GM12864 (cell line): ENCODE measurements around the gene SLC16A10.
"Not testable (repeated sequence)": the region's sequence is repeated elsewhere in the genome, so short reads cannot be mapped to it uniquely, and the experiment has no call there.

Experiments
- DNase-seq: peaks from one replicate; pipeline ENCODE4 v3.0.0-alpha.2; 2011; ENCODE audit warnings: low read depth
- H3K4me3 ChIP-seq: 2 replicates; pipeline ENCODE4 v1.5.1; 2011; ENCODE audit warnings: mild to moderate bottlenecking, low read depth, low read length, control low read depth
- TF ChIP-seq, protein P1 (sequence below): IDR thresholded peaks from 2 replicates; pipeline ENCODE4 v1.5.1; 2011; ENCODE audit warnings: low read depth, mild to moderate bottlenecking, moderate library complexity, low read length, control low read depth, inconsistent platforms; ENCODE audit errors: missing control alignments

Gene SLC16A10

GRCh38 chr6:111201244-111201554 lies 113.9 kb downstream of the SLC16A10 start:
- TF ChIP-seq, protein P1, sequence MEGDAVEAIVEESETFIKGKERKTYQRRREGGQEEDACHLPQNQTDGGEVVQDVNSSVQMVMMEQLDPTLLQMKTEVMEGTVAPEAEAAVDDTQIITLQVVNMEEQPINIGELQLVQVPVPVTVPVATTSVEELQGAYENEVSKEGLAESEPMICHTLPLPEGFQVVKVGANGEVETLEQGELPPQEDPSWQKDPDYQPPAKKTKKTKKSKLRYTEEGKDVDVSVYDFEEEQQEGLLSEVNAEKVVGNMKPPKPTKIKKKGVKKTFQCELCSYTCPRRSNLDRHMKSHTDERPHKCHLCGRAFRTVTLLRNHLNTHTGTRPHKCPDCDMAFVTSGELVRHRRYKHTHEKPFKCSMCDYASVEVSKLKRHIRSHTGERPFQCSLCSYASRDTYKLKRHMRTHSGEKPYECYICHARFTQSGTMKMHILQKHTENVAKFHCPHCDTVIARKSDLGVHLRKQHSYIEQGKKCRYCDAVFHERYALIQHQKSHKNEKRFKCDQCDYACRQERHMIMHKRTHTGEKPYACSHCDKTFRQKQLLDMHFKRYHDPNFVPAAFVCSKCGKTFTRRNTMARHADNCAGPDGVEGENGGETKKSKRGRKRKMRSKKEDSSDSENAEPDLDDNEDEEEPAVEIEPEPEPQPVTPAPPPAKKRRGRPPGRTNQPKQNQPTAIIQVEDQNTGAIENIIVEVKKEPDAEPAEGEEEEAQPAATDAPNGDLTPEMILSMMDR = no peak
- no peak overlapping the region for H3K4me3 ChIP-seq
- no peak for DNase-seq

GRCh38 chr6:111201764-111202163 lies 114.5 kb downstream of the SLC16A10 start:
- no peak overlapping the region for H3K4me3 ChIP-seq
- no peak for DNase-seq
- TF ChIP-seq, protein P1 = no peak

GRCh38 chr6:111203539-111203938 lies 116.2 kb downstream of the SLC16A10 start:
- not testable (repeated sequence) for H3K4me3 ChIP-seq, DNase-seq

- DNase-seq = no peak
- TF ChIP-seq, protein P1 = no peak
- no peak overlapping the region for H3K4me3 ChIP-seq
These were observed 117.0 kb downstream of the SLC16A10 start for GRCh38 chr6:111204305-111204704.

- TF ChIP-seq, protein P1 = no peak
- DNase-seq = no peak
These were observed 117.6 kb downstream of the SLC16A10 start for GRCh38 chr6:111204881-111205280.

DNA sequence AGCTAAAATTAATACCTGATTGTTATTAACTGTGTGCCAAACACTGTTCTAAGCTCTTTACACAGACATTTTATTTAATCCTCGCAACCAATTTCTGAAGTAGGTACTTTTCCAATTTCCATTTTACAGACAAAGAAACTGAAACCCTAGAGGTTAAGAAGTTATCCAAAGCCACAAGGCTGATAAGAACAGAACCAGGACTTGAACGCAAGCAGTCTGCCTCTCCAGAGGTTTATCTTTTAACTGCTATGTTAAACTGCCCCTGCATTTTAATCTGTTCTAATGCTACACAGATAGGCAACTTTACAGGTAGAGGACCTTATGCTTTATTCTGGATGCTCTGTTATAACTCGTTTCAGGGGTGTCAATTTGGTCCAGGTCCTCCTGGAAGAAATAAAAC lies 118.2 kb downstream of the SLC16A10 start:
- TF ChIP-seq, protein P1 = no peak
- H3K4me3 ChIP-seq = no peak overlapping the region
- DNase-seq = no peak

More at GRCh38 chr6:111204881-111205280, 117.6 kb downstream of the SLC16A10 start:
- H3K4me3 ChIP-seq = no peak overlapping the region

GRCh38 chr6:111207141-111207858 lies 120.0 kb downstream of the SLC16A10 start:
- H3K4me3 ChIP-seq = no peak overlapping the region
- DNase-seq = no peak
- TF ChIP-seq, protein P1 = no peak

DNA sequence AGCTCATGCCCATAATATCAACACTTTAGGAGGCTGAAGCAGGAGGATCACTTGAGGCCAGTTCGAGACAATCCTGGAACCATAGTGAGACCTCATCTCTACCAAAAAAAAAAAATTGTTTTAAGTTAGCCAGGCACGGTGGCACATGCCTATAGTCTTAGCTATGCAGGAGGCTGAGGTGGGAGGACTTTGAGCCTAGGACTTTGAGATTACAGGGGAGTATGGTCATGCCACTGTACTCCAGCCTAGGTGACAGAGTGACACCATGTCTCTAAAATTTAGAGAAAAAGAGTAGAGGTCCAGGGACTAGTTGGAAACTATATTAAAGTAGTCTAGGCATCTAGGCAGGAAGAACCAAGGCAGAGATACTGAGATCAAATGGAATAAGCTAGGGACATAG lies 121.6 kb downstream of the SLC16A10 start:
- TF ChIP-seq, protein P1 = no peak

More for the DNA sequence above, 121.6 kb downstream of the SLC16A10 start:
- no peak overlapping the region for H3K4me3 ChIP-seq
- DNase-seq = no peak
